Measurements from ENCODE around the gene VWC2. TPM values are rescaled to one million over a fixed set of nuclear protein-coding genes. Genes with fewer than 3 reads are reported as not detected.

The VWC2 gene
- total and polyA plus RNA-seq, 2 of the 8 experiments (the other 6 are each of a cell fraction or from before 2014, with no cell fraction given), result 0.24 to 0.30 TPM

- Histone ChIP-seq H2AK5ac (ENCODE audit: low read depth, low read length) (no peak overlapping the region), H2BK20ac (ENCODE audit: low read length) (no peak overlapping the region), H3K79me1 (ENCODE audit: low read depth, low read length) (no peaks in the 10 kb centered on the region), H3K4me2 (ENCODE audit: insufficient read depth in 1 of 2, low read depth in 2 of 2, low read length in 2 of 2) (no peak overlapping the region), H3K79me2 (ENCODE audit: control insufficient read depth in 1 of 2, insufficient read depth in 2 of 2, low read length in 2 of 2) (no peaks in the 10 kb centered on the region), H3K23me2 (ENCODE audit: low read depth, low read length) (no peaks in the 10 kb centered on the region), H3K4me1 (replicated peaks in 1 of 4; ENCODE audit: control insufficient read depth in 3 of 4, insufficient read depth in 4 of 4, low read length in 3 of 4) (no peaks in the 10 kb centered on the region), H4K5ac (ENCODE audit: insufficient read length, low read depth, low read length) (no peak overlapping the region), H2AFZ (ENCODE audit: low read length) (no peak overlapping the region), H4K20me1 (replicated peaks in 1 of 2; ENCODE audit: control insufficient read depth in 1 of 2, insufficient read depth in 2 of 2, low read length in 2 of 2) (no peaks in the 10 kb centered on the region), H3K27me3 (replicated peaks in 1 of 4; ENCODE audit: control insufficient read depth in 3 of 4, extremely low read depth in 1 of 4, insufficient read depth in 3 of 4, low read length in 3 of 4) (no peaks in the 10 kb centered on the region), H2BK15ac (ENCODE audit: low read length) (no peak overlapping the region), H3K9ac (replicated peaks in 1 of 4; ENCODE audit: extremely low read depth in 1 of 4, low read depth in 3 of 4, low read length in 3 of 4) (no peak overlapping the region), H3K23ac (ENCODE audit: insufficient read length) (no peak overlapping the region), H3K4ac (replicated peaks; ENCODE audit: insufficient read length, low read depth, low read length) (no peak overlapping the region), H3K9me3 (ENCODE audit: insufficient read depth in 2 of 2, low read depth in 1 of 2, low read length in 1 of 2) (peaks cover 19 to 25% of the 10 kb centered on the region in 2 experiments), H3K36me3 (ENCODE audit: control insufficient read depth in 2 of 4, insufficient read depth in 4 of 4, low read length in 3 of 4) (no peaks in the 10 kb centered on the region; a peak in 1 of 8 replicates), H3K56ac (replicated peaks; ENCODE audit: insufficient read length, low read depth, low read length) (no peak overlapping the region), H2BK12ac (ENCODE audit: low read depth, low read length) (no peak overlapping the region), H4K8ac (ENCODE audit: extremely low read depth, insufficient read depth, low read length) (no peak overlapping the region), H3K27ac (ENCODE audit: low read depth, low read length) (no peak overlapping the region), H2BK5ac (ENCODE audit: low read depth, low read length) (no peak overlapping the region), H2BK120ac (replicated peaks; ENCODE audit: low read depth, low read length) (no peak overlapping the region), H3K18ac (ENCODE audit: extremely low read depth, low read length) (no peak overlapping the region), H4K91ac (replicated peaks; ENCODE audit: insufficient read length, low read length) (no peak overlapping the region), H3K14ac (ENCODE audit: insufficient read length) (no peak overlapping the region), H3K4me3 (ENCODE audit: extremely low read depth in 1 of 4, insufficient read depth in 2 of 4, low read depth in 3 of 4, low read length in 4 of 4) (no peak overlapping the region)
- WGBS, 2 experiments (ENCODE audit: extremely low coverage in 1 of 2, insufficient coverage in 1 of 2, insufficient read length in 1 of 2, insufficient replicate concordance in 2 of 2, low coverage in 1 of 2, low lambda C conversion rate in 2 of 2, missing lambda C conversion rate in 1 of 2), result 89% methylated on average over 5 of the region's 5 CpGs; no CpG with 5 or more reads in 1 of the 2 experiments
- FAIRE-seq, result no peak
- ChIA-PET POLR2A (ENCODE audit: partially characterized antibody) (no interaction called here), CTCF (ENCODE audit: partially characterized antibody) (no interaction called here)
- DNase-seq (ENCODE audit: low read depth in 1 of 2, low spot score in 2 of 2), result no peak
- TF ChIP-seq FOSL1 (IDR thresholded peaks at IDR 0.05; ENCODE audit: insufficient read depth, low read depth, low read length) (no peak), CHD1 (IDR thresholded peaks at IDR 0.05; ENCODE audit: low read depth, low read length) (no peak), KDM4A (IDR thresholded peaks at IDR 0.05; ENCODE audit: low read depth, low read length, severe bottlenecking) (no peak), CBX5 (IDR thresholded peaks at IDR 0.05; ENCODE audit: low read depth, low read length) (no peak), GTF2F1 (IDR thresholded peaks at IDR 0.05; ENCODE audit: borderline replicate concordance, low read depth, low read length) (no peak), RBBP5 (IDR thresholded peaks at IDR 0.05; ENCODE audit: borderline replicate concordance, low read depth, low read length) (no peak)
Observed at GRCh38 chr7:49927631-49928030, 154.2 kb downstream of the VWC2 start.

Data from H1 (cell line).